GM19238 (cell line): ENCODE data around the gene ZCCHC24.

Experiments
- DNase-seq: peaks from one replicate; pipeline ENCODE4 v3.0.0; 2011; ENCODE audit warnings: low spot score; ENCODE audit not compliant: insufficient read length

The ZCCHC24 gene

DNA sequence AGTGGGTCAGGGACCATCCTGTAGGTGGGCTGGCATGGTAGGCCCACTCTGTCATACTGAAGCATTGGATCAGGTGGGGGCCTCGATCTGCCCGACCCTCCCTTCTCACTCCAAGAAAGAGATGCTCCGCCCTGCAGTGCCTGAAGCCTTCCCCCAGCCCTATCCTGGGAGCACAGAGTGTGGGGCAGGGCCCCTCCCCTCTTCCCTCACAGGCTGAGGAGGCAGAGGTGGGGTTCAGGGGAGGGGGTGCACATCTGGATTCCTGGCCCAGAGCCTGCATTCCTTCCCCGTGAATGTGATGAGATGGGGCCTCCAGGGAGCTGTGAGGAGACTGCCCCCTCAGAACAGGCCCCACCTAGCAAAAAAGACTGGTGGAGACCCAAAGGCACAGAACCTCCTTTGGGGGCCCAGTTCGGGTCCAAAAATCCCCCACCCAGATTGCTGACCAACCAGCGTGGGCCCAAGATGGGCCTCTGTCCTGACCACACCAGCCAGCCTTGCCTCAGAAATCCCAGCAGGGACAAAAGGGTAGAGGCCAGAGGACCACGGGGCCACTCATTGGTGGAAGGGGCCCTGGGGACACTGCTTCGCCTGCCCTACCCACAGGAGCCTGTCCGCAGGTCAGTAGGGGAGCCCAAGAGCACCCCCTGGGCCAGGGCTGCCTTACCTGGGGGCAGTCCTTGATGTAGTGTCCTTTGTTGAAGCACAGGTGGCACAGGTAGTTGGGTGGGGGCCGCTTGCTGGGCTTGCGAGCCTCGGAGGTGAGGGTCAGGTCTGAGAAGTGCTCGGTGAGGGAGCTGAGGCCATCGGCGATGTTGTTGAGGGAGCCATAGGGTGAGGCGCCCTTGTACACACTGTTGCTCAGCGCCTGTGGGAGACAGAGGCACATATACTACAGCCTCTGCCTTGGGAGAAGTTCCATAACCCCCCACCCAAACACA, 13.3 kb downstream of the ZCCHC24 start:
- no peak for DNase-seq

GRCh38 chr10:79431428-79431827, 14.0 kb downstream of the ZCCHC24 start:
- DNase-seq = no peak

- DNase-seq = no peak
Observed at GRCh38 chr10:79430936-79431335, 14.5 kb downstream of the ZCCHC24 start.

DNA sequence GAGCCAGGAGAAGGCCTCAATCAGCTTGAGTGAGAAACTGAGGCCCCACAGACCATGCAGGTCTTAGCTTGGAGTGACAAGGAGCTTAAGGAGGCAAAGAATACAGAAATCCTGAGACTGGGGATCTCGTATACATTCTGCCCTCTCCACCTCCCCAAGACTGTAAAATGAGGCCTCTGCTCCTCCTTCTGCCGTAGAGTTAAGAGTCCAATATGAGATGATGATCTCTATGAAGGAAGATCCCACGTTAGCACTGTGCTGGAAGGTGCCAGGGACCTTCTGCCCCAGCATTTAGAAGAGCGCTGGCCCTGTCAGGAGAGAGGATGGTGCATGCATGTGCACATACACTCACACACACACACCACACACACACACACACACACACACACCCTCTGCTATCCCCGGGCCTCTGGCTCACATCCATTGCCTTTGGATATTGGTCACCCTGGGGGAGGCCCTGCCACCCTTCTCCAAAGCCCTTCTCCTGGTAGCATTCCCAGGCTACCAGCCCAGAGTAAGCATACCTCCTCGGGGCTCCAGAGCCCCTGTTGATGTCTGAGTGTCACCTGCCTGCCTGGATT, 15.0 kb downstream of the ZCCHC24 start:
- no peak for DNase-seq

GRCh38 chr10:79429751-79430150, 15.7 kb downstream of the ZCCHC24 start:
- DNase-seq = no peak

DNA sequence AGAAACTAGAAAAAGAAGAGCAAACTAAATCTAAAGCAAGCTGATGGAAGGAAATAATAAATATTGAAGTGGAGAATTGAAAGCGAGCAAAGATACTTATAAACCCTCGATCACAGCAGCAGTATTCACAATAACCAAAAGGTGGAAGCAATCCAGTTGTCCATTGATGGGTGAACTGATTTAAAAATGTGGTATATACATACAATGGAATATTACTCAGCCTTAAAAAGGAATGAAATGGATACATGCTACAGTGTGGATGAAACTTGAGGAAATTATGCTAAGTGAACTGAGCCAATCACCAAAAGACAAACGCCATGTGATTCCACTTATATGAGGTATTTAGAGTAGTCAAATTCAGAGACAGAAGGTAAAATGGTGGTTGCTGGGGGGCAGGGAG, 17.5 kb downstream of the ZCCHC24 start:
- DNase-seq = no peak

- no peak for DNase-seq
Observed at GRCh38 chr10:79425074-79425532, 20.3 kb downstream of the ZCCHC24 start.

- no peak for DNase-seq
Observed at GRCh38 chr10:79424221-79425073, 21.0 kb downstream of the ZCCHC24 start.

- no peak for DNase-seq
Observed at GRCh38 chr10:79422178-79422892, 23.1 kb downstream of the ZCCHC24 start.

DNA sequence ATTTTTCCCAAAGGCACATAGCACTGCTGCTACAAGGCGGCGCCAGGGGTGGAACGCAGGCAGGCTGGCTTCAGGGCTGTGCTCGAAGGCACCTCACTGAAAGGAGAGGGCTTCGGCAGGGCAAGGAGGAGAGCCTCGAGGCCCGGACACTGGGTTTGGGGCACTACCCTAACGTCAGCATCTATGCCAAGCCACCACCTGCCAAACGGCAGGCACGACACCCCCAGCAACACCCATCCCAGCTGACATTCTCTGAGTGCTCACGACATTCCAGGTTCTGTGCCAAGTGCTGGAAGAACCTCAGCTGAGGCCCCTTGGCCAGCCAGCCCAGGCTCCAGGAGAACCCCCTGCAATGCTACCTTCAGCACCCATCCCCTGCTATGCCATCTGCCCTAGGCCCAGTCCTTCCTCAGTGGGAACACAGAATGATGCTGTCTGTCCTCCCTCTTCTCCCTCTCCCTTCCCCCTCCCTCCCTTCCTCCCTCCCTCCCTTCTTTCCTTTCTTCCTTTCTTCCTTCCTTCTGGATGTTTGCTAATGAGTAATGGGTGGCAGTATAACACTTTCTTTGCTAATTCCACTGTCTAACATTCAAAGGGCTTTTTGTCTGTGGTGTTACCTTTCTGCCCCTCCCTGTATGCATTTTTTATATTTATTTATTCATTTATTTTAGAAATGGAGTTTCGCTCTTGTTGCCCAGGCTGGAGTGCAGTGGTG, 24.3 kb downstream of the ZCCHC24 start:
- DNase-seq = no peak

DNA sequence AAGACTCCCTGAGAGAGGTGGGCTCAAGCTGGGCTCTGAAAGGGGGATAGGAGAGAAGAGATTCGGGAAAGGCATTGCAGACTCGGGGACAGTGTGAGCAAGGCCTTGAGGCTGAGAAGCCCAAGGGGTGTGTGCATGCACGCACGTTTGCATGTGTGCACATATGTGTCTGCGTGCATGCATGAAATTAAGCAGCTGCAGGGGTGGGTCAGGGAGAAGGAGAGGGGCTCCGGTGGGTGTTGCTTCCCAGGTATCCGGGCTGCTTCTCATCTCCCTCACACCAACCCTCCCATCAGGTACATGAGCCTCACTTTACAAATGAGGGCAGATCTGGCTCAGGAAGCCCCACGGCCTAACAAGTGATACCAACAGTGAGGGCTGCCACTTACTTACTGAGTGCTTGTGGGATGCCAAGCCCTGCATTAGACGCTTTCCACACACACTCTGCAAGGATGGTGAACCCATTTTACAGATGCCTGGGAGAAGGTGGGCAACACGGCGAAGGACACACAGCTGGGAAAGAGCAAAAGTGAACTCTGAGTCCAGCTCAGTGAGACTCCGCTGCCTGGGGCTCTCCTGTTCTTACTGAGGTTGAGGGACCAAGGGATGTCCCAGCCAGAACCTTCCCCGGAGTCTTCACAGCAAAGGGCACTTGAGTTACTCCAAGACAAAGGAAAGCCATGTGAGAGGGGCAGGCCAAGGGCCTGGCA, 26.4 kb downstream of the ZCCHC24 start:
- no peak for DNase-seq

- no peak for DNase-seq
Observed at GRCh38 chr10:79418274-79418673, 27.1 kb downstream of the ZCCHC24 start.

DNA sequence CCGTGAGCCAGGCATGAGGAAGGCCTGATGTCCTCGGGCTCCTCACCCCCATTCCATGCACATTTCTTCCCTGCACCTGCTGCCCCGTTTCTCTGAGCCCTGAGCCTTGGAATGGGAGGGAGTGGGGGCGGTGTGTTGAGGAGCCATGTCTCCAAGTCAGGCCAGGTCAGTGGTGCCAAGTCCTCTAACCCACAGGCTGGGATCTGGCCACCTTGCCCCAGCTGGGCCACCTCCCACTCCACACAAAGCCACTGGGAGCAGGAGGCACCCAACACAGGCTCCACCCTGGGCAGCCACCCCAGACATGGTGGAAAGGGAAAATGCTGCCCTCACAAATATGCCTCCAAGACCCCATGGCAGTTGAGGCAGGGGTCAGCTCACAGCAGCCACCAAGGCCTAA, 27.7 kb downstream of the ZCCHC24 start:
- no peak for DNase-seq

DNA sequence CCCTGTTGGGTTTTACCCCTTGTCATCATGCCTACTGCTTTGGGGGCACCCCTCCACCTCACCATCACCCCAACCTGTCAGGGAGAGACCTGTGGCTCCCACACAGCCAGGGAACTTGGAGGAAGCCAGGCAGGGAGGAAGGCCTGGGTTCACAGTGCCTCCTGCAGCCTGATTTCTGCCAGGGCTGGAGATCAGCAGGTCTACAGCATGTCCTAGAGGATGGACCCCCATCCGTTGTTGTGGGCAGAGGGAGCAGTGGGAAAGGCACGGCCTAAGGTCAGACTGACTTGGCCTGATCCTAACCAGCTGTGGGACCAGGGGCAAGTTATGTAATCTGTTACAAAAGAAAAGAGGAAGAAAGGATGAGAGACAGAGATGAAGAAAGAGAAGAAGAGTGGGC, 28.2 kb downstream of the ZCCHC24 start:
- no peak for DNase-seq

DNA sequence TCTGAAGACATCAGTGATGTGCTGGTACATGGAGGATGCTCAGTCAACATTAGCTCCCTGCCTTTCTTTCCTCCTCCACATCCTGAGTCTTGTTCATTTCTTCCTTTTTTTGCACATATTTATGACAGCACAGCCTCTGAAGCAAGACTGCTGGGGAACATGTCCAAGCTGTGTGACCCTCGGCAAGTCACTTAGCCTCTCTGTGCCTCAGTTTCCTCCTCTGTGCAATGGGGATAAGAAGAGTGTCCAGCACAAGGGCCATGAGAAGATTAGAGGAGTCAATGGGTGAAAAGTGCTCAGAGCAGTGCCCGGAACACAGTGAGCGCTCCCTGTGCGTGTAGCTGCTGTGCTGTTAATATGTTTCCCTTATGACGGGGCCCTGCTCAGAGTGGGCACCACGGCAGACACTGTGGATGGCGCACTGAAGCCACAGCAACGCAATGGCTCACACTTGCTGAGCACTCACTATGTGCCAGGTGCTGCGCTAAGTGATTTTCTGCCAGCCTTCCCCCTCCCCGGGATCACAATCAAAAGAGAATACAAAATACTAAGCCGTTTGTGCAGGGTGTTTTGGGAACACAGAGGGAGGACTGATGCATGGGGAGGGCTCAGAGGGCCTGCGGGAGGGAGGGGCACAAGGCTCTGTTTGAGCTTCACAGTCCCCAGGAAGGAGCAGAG, 28.7 kb downstream of the ZCCHC24 start:
- no peak for DNase-seq

DNA sequence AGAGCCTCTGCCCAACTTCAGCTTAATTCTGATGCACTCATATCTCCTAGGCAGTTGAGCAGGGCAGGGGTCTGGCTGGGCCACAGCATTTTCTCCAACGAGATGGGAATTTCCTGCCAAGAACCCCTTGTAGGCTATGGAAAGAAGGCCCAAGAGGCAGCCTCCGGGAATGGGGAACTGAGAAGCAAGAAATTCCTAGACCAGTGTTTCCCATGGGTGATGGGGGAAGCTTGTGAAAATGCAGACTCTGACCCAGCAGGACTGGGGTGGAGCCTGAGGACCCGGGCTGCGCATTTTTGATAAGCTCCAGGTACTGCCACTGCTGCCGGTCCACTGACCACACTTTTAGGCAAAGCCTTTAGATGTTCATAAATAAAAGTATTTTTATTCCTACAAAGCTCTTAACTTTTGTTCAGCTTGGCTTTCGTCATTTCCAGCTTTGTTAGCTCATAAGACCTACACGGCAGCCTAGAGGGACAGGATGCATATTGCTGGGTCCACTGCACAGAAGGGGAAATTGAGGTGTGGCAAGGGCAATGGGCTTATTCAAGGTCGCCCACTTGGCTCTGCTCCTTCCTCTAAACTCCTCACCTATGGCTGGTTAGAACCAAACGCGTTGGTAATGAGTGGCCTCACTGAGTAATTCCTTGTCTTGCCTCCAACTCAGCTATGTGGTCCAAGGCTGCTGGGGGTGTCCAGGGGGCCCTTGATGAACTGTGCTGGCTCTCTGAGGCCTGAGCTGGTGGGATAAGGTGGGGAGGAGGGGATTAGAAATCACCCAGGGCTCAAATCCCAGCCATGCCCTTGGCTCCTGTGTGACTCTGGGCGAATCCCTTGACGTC, 29.5 kb downstream of the ZCCHC24 start:
- no peak for DNase-seq

GRCh38 chr10:79414714-79415113, 30.7 kb downstream of the ZCCHC24 start:
- no peak for DNase-seq

GRCh38 chr10:79413196-79413595, 32.2 kb downstream of the ZCCHC24 start:
- no peak for DNase-seq
